GM19035 (cell line): ENCODE results near the gene HMGCS1.
"Not testable (repeated sequence)": the region's sequence is repeated elsewhere in the genome, so short reads cannot be mapped to it uniquely, and the experiment has no call there.

ENCODE experiments used
- ATAC-seq: cut with Tn5 transposase; IDR thresholded peaks from one replicate; pipeline ENCODE4 v1.9.1; 2021; ENCODE audit not compliant: unreplicated experiment

The HMGCS1 gene

GRCh38 chr5:43313854-43314457 lies 744 bp upstream of the HMGCS1 start:
- ATAC-seq = no peak

DNA sequence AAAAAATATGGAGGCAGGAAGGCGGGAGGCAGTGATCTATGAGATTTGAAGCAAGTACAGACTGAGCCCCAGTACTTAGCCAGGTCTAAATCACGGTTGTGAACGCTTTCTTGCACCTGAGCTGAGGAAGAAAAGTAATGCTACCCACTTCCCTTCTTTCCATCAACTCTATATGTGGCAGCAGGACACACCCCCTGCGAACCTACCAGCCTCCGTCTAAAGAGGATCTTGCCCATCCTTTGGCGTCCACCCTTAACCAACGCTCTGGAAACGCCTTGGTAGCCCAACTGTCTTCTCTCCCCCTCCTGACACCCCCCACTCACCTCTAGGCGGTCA lies 545 bp downstream of the HMGCS1 start:
- ATAC-seq = peak; percentile 11

DNA sequence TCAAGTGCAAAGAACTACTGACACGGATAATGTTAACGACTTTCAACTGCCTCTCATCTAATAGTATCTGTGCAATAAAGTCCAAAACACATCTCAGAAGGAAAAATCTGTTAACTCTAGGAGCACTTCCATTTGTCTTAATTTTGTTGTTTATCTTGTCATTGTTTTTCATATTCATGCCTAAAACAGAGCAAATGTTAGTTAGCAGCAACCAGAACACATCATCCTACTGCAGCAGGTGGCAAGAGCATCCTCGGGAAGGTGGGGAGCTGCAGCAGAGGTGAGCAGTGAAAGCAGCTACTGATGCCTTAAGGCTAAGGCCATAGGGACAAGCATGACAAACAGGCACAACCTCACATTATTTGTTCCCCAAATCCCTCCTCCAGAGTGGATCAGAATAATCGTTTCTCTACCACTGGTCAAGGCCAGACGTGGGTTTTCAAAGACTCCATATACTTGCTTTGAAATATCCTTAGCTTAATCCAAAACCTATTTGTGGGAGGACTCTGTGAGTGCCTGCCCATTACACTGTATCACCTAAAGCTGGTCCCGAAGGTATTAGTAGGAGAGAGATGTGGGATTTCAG lies 1.0 kb downstream of the HMGCS1 start:
- ATAC-seq = no peak

GRCh38 chr5:43309637-43310036 lies 3.6 kb downstream of the HMGCS1 start:
- no peak for ATAC-seq

- ATAC-seq = no peak
Observed at GRCh38 chr5:43309122-43309521, 4.1 kb downstream of the HMGCS1 start.

DNA sequence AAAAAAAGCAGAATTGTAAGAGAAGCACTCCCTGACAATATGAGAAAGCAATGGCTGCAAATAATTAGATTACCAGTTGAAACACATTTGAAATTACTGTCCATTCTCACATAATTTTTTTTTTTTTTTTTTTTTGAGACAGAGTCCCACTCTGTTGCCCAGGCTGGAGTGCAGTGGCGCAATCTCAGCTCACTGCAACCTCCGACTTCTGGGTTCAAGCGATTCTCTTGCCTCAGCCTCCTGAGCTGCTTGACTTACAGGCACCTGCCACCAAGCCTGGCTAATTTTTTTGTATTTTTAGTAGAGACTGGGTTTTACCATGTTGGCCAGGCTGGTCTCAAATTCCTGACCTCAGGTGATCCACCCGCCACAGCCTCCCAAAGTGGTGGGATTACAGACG lies 6.3 kb downstream of the HMGCS1 start:
- not testable (repeated sequence) for ATAC-seq

- ATAC-seq = no peak
Observed at GRCh38 chr5:43305948-43306565, 7.2 kb downstream of the HMGCS1 start.

DNA sequence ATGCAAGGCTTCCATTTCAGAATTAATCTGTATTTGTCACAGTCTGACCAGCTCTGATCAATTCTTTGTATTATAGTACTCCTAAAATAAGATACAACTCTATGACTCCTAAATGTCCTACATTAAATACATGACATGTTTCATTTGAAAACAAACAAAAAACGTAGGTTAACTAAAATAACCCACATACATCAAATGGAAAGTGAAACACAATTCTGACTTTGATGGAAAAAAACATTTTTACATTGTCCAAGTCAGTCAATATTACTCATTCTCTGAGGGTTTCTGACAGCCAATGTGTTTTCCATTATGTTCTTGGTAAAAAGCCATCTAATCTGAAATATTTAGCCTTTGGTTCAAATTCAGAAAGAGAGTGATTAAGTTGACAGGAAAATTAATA lies 8.7 kb downstream of the HMGCS1 start:
- peak; percentile 53 for ATAC-seq

- ATAC-seq = no peak
Observed at GRCh38 chr5:43303242-43303641, 10.0 kb downstream of the HMGCS1 start.

DNA sequence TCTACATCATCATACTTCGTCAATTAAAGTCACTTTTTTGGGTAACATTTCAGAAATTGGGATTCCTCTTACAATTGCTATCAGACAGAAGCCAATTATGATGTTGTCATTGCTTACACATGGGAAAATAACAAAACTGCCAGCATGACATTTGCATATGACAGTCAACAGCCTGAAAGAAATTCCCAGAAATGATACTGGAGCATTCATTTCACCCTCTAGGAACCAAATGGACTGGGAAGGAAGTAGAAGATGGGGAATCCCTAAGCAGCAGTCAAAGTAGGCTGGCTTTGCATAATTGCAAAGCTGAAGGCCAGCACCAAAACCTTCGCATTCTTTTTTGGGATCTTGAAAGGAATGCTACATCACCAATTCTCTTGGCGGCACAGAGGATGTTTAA lies 10.7 kb downstream of the HMGCS1 start:
- ATAC-seq = no peak

DNA sequence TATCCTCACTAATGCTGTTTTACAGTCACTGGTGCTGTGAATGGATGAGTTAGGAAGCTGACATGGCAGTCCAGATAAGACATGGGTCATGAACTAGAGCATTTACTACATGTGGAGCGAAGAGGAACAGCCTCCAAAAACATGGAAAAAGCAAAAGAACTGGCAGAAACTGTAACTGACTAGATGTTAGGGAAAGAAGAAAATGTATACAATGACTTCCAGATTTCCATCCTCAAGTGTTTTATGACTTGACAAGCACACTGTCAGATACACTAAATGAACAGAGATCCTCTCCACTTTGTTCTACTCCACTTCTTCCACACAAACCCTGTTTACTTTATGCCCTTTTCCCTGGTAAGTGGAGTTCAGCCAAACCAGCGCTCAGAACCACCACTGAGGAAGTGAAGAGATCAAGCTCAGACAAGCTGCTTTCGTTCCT lies 11.5 kb downstream of the HMGCS1 start:
- no peak for ATAC-seq

DNA sequence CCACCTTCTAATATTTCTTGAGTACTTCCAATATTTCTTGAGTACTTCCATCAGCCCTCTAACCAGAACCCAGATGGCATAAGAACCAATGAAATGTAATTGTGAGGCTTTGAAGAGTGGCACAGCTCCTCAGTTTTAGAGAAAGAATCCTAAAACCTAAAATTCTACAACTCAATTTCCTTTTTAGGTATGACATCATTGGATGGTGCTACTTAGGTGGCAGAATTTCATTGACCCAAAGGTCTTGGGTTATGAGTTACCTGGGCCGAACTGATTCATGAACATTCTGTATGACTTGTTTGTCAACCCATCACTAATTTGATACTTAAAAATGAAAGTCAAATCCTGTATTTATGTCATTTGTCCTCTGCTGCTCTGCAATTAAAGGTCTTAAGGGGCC lies 13.1 kb downstream of the HMGCS1 start:
- no peak for ATAC-seq

GRCh38 chr5:43298443-43298842 lies 14.8 kb downstream of the HMGCS1 start:
- no peak for ATAC-seq

DNA sequence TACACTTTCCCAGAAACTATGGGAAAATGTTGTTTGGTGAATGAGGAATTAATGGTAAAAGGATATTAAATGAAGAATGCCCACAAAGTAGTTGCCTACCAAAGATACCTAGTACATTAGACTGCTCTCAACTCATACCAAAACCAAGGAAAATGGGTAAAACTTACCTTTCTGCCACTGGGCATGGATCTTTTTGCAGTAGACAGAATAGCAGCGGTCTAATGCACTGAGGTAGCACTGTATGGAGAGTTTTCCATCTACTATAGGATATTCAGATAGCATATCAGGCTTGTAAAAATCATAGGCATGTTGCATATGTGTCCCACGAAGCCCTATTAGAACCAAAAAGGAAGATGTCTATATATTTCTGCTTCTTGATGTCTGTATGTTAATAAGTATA lies 16.4 kb downstream of the HMGCS1 start:
- ATAC-seq = no peak

DNA sequence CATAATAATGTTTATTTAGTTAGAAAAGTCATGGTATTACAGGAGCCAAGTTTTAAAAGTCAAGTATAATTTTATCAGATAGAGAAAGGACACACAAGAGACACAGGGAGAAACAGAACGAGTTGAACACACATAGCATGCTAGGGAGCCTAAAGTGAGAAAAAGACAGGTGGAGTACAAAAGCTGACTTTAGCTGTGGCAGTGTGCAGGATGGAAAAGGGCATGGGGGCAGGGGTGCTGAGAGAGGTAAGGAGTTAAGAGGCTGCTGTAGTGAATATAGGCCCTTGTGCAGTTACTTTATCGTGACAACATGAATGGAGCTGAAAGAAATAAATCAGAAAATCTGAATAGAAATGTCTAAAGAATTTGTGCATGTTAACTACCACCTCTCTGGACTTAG lies 18.0 kb downstream of the HMGCS1 start:
- ATAC-seq = no peak

DNA sequence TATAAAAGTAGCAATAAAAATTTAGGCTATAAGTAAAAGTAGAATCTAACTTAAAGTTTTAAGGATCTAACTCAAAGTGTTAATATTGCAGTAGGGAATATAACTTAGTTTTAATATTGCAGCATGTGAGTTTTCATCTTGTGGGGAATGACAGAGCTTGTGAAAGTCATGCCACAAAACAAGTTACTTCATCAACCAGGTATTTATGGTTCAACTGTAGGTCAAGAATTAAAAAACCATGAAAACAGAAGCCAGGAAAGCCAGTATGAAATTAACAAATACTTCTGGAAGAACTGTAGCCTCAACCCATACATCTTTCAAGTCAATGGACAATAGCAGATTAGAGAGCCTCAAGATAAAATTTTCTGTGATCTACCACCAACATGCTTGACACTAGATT lies 19.0 kb downstream of the HMGCS1 start:
- no peak for ATAC-seq

- no peak for ATAC-seq
Observed at GRCh38 chr5:43290726-43291125, 22.5 kb downstream of the HMGCS1 start.

DNA sequence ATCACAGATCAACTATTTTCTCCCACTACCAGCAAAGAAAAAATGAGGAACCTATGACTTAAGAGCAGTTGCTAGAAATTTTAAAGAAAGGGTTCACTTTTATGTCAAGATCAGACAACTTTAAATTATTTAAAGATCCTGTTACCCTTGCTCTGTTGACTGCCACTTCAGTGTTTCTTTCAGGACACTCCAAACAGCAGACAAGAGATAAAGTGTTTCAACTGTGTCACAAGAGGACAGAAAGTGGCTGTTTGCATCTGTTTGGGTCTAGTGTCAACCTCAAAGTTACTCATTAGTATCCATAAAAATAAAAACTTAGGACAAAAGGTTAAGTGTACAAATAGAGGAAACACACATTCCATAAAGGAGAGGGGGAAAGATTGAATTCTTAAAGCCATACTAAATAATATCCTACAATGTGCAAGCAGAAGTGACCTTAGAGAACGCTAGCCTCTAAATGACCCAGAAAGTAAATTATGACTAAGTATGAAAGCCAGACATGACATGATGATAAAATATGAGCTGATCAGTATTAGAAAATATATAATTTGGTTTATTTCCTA lies 24.9 kb downstream of the HMGCS1 start:
- ATAC-seq = no peak

DNA sequence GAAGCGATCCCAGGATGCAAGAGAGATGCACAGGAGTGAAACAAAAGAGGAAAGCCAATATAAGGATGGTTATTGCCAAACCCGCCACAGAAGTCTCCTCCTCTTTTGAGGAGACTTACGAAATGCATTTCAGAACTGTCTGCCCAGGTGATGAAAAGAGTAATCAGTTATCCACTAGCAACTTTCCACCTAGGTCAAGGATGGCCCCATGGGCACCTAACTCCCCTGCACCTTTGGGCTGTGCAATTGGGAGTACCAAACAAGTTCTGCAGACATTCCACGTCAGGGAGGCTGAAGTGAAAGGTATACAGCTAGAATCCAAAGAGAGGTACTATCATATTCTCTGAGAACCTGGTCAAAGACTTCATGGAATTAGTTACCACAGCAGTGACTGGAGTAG lies 25.7 kb downstream of the HMGCS1 start:
- ATAC-seq = no peak

GRCh38 chr5:43286623-43287022 lies 26.6 kb downstream of the HMGCS1 start:
- ATAC-seq = no peak

GRCh38 chr5:43281840-43282658 lies 31.2 kb downstream of the HMGCS1 start:
- ATAC-seq = no peak
